ENCODE results near the gene NAALADL1.

DNA sequence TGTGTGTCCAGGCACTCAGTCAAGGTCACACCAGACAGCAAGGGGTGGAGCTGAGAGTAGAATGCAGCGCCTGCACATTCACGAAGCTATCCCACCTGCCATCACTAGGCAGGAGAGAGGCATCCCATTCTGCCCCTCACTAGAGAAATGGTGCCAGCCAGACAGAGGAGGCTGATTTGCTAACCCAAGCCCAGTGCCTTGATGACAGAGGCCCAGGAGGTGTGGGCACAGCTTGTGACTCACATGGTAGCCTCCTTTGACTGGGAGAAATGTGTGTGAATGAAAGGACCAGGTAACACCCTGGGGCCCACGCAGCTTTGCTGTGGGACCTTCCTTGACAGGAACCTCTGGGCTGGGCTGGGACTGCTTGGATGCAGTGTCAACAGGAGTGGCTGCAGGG, 5.2 kb upstream of the NAALADL1 start:
- TF ChIP-seq, protein P1, sequence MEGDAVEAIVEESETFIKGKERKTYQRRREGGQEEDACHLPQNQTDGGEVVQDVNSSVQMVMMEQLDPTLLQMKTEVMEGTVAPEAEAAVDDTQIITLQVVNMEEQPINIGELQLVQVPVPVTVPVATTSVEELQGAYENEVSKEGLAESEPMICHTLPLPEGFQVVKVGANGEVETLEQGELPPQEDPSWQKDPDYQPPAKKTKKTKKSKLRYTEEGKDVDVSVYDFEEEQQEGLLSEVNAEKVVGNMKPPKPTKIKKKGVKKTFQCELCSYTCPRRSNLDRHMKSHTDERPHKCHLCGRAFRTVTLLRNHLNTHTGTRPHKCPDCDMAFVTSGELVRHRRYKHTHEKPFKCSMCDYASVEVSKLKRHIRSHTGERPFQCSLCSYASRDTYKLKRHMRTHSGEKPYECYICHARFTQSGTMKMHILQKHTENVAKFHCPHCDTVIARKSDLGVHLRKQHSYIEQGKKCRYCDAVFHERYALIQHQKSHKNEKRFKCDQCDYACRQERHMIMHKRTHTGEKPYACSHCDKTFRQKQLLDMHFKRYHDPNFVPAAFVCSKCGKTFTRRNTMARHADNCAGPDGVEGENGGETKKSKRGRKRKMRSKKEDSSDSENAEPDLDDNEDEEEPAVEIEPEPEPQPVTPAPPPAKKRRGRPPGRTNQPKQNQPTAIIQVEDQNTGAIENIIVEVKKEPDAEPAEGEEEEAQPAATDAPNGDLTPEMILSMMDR (conservative IDR thresholded peaks at IDR 0.05; ENCODE audit: low read depth, low read length): no peak
- TF ChIP-seq EZH2 (IDR thresholded peaks at IDR 0.05; ENCODE audit: borderline replicate concordance, low read depth, low read length, poor library complexity, severe bottlenecking): no peak
